Activated CD4-positive, alpha-beta T cell treated with anti-CD3 and anti-CD28 coated beads, Interleukin-2, amount 10 ng/mL, durations not matched to agents 24 days and 14 days (primary cell): ENCODE measurements around the gene KCNK18. TPM values are rescaled to one million over a fixed set of nuclear protein-coding genes. Genes with fewer than 3 reads are reported as not detected.
A peak's percentile ranks its signal among the peaks of the same experiment; 100 is the strongest.

Experiments
- DNase-seq: peaks from one replicate; pipeline ENCODE4 v3.0.0; 2022
- H3K27ac Mint-ChIP-seq: one replicate; pipeline ENCODE4 v1.8.0; 2022; ENCODE audit warnings: mild to moderate bottlenecking, mixed read lengths
- H3K27me3 Mint-ChIP-seq: one replicate; pipeline ENCODE4 v1.8.0; 2022; ENCODE audit warnings: mixed read lengths
- H3K36me3 Mint-ChIP-seq: one replicate; pipeline ENCODE4 v1.8.0; 2022; ENCODE audit warnings: low read depth, mild to moderate bottlenecking, mixed read lengths
- H3K4me1 Mint-ChIP-seq: one replicate; pipeline ENCODE4 v1.8.0; 2021; ENCODE audit warnings: mixed read lengths
- H3K4me3 Mint-ChIP-seq: one replicate; pipeline ENCODE4 v1.8.0; 2022; ENCODE audit warnings: mild to moderate bottlenecking, moderate library complexity, mixed read lengths
- H3K9me3 Mint-ChIP-seq: one replicate; pipeline ENCODE4 v1.8.0; 2021; ENCODE audit warnings: mixed read lengths
- intact Hi-C: fragments of 100-400 bp; cut with micrococcal nuclease; formaldehyde crosslinking; loops from one replicate; pipeline ENCODE4 v1.15.1; 2023
- total RNA-seq: library from RNA; stranded (reverse); gene quantifications from 2 replicates; pipeline ENCODE4 v1.2.3, GENCODE V29; 2022

Gene KCNK18
- not detected in 2 replicates for total RNA-seq

DNA sequence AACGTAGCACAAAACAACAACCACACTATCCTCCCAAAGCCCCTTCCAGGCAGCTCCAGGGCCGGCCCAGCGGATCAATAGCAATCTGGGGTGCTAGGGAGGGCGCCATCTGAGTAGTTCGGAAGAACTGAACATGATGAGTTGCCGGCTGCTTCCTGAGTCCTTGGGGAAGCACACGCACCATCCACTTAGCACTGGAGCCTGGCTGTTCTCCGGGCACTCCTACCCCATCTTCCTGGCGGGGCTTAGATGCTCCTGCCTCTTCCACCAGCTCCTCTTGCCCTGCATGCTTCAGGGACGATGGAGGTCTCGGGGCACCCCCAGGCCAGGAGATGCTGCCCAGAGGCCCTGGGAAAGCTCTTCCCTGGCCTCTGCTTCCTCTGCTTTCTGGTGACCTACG, at the start of gene KCNK18:
Gene KCNK18 (plus strand): TSS at position 301 of the 400 bp plus-strand sequence. CDS start 0 bp downstream, at position 301.
- H3K27ac Mint-ChIP-seq, result no peak within 1 kb of the TSS
- no peak within 1 kb of the TSS for H3K4me3 Mint-ChIP-seq
- no peaks in the 10 kb centered on the region for H3K4me1 Mint-ChIP-seq
- intact Hi-C loops, result no loop called here
- no peak for DNase-seq
- no peaks in the 10 kb centered on the region for H3K9me3 Mint-ChIP-seq
- H3K36me3 Mint-ChIP-seq, result no peaks in the 10 kb centered on the region
- H3K27me3 Mint-ChIP-seq, result no peaks in the 10 kb centered on the region

DNA sequence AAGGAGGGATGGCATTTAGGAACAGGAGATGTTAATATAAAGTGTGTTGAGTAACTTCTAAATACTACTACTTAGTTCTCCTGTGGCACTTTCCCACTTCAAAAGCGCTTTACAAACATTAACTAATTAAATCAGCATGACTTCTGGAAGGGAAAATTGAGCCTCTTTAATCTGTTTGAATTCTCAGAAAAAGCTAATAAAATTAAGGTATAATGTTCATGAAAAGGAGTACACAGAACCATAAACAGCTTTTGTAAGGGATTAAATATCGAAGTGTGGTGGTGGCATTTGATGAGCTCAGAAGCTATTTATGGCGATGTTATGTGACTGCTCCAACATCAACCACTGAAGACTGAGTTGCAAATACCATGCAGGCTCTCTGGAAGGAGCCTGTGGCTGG, 49.0 kb upstream of the KCNK18 start:
- Mint-ChIP-seq H3K27me3 (peaks cover 16% of the 10 kb centered on the region), H3K4me3 (no peak overlapping the region), H3K9me3 (peaks cover 3% of the 10 kb centered on the region), H3K27ac (no peak overlapping the region), H3K36me3 (no peaks in the 10 kb centered on the region), H3K4me1 (no peaks in the 10 kb centered on the region)
- intact Hi-C loops, result no loop called here
- no peak for DNase-seq

DNA sequence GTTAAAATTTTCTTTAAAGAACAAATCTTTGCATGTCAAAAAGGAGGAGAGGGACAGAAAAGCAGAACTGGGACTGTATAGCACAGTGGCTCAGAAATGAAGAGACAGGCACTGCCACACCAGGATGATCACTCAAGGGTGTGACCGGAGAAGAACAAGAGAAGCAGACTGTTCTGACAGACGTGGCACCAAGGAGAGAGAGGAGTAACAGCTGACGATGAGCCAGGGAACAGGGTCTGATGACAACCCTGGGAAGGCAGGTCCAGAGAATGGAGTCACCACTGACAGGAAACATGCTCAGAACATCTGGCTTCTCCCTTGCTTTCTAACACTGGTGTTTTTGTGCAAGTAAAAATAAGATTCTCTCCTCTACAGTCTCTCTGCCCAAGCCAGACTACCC, 44.6 kb upstream of the KCNK18 start:
- no peak for DNase-seq
- H3K27ac Mint-ChIP-seq, result no peak overlapping the region
- H3K27me3 Mint-ChIP-seq, result peaks cover 25% of the 10 kb centered on the region
- H3K4me1 Mint-ChIP-seq, result no peaks in the 10 kb centered on the region
- no peak overlapping the region for H3K4me3 Mint-ChIP-seq
- no peaks in the 10 kb centered on the region for H3K9me3 Mint-ChIP-seq
- H3K36me3 Mint-ChIP-seq, result no peaks in the 10 kb centered on the region
- intact Hi-C loops, result no loop called here

DNA sequence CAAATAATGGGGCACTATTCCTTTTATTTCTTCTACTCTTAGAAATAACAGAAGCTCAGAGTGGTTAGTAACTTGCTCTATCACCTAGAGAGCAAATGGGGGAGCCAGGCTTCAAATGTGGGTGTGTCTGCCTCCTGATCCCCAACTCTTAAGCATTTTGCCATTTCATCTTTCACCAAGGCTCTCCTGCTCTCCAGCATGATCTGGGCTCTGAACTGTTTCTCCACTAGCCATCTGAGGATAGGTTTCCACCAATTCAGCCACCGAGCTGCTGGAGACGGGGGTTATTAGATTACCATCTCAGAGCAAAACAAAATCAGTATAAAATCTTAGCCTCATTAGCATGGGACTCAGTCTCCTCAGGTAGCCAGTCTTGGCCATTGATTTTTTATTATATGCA, 39.0 kb upstream of the KCNK18 start:
- intact Hi-C loops, result no loop called here
- H3K36me3 Mint-ChIP-seq, result peaks cover 2% of the 10 kb centered on the region
- H3K27me3 Mint-ChIP-seq, result peaks cover 60% of the 10 kb centered on the region
- no peak overlapping the region for H3K27ac Mint-ChIP-seq
- peaks cover 2% of the 10 kb centered on the region for H3K4me1 Mint-ChIP-seq
- H3K4me3 Mint-ChIP-seq, result no peak overlapping the region
- no peaks in the 10 kb centered on the region for H3K9me3 Mint-ChIP-seq
- DNase-seq, result no peak

DNA sequence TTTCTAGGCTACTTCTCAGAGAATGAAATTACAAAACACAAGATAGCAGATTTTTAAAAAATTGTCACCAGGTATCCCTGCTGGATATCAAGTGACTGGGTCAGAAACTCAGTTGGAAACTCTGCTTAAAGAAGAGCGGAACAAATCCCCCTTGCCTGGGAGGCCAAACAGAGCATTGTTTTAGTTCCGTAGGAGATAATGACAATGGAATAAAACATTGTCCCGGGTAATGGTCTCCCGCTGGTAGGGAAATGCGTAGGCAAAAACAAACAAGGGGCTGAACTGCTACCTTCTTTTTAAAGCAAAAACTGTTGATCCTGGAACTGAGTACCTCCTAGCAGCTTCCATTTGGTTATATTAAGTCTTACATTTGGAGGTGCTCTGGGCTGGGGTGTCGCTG, 37.9 kb upstream of the KCNK18 start:
- Mint-ChIP-seq H3K4me1 (peaks cover 3% of the 10 kb centered on the region), H3K4me3 (no peak overlapping the region), H3K36me3 (peaks cover 2% of the 10 kb centered on the region), H3K27ac (no peak overlapping the region), H3K27me3 (peaks cover 64% of the 10 kb centered on the region), H3K9me3 (no peaks in the 10 kb centered on the region)
- no peak for DNase-seq
- intact Hi-C loops, result no loop called here

DNA sequence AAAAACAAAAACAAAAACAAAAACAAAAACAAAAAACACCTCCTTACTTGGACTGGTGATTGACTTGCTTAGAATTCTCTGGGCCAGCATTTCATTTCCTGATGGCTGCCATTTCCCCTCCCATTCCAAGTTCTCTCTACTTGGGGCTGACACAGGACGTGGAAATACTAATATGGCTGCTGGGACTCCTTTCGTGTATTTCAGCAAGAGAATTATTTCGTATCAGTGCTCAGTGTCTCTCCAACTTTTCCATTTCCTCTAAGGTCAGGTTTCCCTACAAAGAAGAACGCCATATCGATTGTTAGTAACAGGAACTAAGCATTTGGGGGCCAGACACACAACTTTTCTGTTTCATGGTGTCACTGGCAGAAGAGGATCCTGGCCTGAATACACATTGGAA, 36.7 kb upstream of the KCNK18 start:
- Mint-ChIP-seq H3K27me3 (peaks cover 70% of the 10 kb centered on the region), H3K27ac (no peak overlapping the region), H3K9me3 (no peaks in the 10 kb centered on the region), H3K4me3 (no peak overlapping the region), H3K36me3 (peaks cover 5% of the 10 kb centered on the region), H3K4me1 (peaks cover 5% of the 10 kb centered on the region)
- intact Hi-C loops, result loop anchor here (10.0 kb wide), 1 partner anchor 886 kb away; the partner anchor contains the start of gene GFRA1
- no peak for DNase-seq

DNA sequence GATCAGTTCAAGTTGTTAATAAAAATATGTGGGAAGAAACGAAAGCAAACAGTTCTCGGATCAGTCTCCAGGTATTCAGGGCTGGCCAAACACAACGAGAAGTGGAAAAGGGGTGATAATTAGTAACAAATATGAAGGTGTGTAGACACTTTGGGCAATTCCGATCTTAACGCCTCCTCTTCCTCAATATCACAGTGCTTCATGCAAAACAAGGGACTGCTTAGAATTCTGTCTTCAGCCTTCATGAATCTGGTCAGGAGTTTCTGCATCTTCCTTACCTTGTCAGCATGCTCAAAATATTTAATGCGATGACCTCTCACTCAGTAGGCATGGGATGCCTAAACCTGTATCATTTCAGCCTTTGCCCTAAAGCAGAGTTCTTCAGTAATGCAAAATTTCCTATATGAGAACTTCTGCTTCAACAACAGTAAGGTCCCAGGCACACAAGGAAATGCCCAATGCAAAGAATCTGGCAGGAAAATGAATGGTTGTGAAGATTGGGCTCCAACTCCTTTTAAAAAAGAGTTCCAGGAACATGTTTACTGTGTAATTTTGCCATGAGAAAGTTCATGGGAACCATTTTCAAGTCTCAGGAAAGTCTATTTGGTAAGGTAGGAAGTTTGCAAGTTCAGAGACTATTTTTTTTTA, 35.8 kb upstream of the KCNK18 start:
- H3K4me3 Mint-ChIP-seq, result no peak overlapping the region
- peaks cover 5% of the 10 kb centered on the region for H3K36me3 Mint-ChIP-seq
- peaks cover 5% of the 10 kb centered on the region for H3K4me1 Mint-ChIP-seq
- peaks cover 76% of the 10 kb centered on the region for H3K27me3 Mint-ChIP-seq
- intact Hi-C loops, result loop anchor here (10.0 kb wide), 1 partner anchor 887 kb away; the partner anchor contains the start of gene GFRA1
- H3K27ac Mint-ChIP-seq, result no peak overlapping the region
- DNase-seq, result no peak
- H3K9me3 Mint-ChIP-seq, result no peaks in the 10 kb centered on the region

DNA sequence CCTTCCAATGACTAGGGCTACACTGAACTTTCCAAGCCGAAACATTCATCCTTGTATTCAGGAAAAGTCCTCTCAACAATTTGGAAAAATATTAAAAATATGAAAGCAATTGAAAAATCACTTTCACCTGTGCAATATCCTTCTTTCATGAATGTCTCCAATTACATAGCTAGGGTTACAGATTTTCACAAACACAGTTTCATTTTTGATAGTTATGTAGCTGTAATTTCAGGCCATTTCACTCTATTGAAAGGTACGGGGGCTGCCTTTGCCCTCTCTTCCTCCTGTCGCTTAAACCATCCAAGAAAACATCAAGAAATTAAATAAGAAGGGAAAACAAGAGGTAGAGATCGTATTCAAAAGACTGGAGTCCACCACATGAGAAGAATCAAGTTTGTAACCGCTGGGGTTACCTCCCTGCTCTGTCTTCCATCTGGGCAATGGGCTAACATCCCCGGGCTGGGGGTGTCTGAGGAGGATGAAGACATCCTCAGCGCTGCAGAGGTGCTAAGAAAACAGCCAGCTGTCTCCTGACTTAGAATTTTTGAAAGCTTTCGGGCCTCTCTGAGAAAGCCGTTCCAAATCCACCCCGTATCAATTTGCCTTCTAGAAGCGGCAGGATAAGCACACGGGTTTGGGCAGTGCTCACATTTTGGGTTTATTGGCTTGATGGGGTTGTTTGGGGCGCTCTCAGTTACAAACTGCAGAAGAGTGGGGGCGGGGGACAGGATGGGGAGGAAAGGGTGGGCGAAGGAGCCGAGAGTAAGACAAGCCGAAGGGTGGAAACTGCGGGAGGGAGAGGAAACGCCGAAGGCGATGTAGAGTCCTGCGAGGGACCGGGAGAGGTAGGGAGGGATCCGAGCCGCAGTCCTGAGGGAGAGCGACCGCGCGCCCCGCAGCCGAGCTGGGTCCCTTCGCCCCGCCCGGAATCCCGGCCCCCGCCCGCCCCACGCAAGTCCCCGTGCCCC, 34.9 kb upstream of the KCNK18 start:
- intact Hi-C loops, result loop anchor here (10.0 kb wide), 1 partner anchor 888 kb away; the partner anchor contains the start of gene GFRA1
- Mint-ChIP-seq H3K36me3 (peaks cover 5% of the 10 kb centered on the region), H3K4me1 (peaks cover 7% of the 10 kb centered on the region), H3K4me3 (no peak overlapping the region), H3K9me3 (no peaks in the 10 kb centered on the region), H3K27me3 (peaks cover 81% of the 10 kb centered on the region), H3K27ac (peak overlapping the region; percentile 29)
- no peak for DNase-seq

DNA sequence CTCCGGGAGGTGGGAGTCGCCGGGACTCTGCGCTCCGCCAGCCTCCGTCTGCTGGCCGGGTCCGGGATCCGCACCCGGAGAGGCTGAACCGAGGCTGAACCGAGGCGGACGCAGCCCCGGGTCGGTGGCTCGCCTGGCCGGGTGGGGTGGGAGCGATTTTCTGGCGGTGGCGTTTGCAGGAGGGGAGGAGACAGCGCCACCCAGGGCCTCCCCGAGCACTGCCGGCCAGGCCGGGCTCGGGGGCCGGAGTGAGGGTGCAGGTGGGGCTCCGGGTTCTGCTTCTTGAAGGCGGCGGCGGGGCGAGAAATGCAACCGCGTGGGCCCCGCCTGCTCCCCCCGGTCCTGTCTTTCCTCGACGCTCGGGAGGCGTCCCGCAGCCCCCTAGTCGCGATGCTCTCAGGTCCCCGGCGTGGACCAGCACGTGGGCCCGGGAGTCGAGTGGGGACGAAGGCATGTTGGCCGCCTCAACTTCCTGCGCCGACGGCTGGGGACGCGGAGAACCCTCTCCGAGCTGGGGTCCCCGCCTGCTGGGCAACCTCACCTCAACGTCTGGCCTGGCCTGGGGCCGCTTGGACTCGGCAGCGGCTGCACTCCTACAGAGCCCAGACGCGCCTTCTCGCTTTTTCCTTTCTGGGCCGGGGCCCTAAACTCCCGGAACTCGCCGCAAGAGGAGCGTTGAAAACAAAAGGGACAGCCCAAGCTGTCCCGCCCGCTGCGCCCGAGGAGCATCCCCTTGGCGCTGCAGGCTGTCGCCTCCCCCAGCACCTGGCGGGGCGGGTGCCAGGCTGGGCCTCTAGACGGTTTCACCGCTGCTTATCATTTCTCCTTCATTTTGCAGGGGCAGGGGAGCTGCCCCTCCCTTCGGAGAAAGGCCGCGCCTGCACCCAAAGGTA, 34.0 kb upstream of the KCNK18 start:
- no peak overlapping the region for H3K4me3 Mint-ChIP-seq
- H3K27ac Mint-ChIP-seq, result no peak overlapping the region
- intact Hi-C loops, result loop anchor here (10.0 kb wide), 1 partner anchor 889 kb away; the partner anchor contains the start of gene GFRA1
- no peaks in the 10 kb centered on the region for H3K9me3 Mint-ChIP-seq
- no peak for DNase-seq
- peaks cover 80% of the 10 kb centered on the region for H3K27me3 Mint-ChIP-seq
- peaks cover 7% of the 10 kb centered on the region for H3K4me1 Mint-ChIP-seq
- peaks cover 5% of the 10 kb centered on the region for H3K36me3 Mint-ChIP-seq

DNA sequence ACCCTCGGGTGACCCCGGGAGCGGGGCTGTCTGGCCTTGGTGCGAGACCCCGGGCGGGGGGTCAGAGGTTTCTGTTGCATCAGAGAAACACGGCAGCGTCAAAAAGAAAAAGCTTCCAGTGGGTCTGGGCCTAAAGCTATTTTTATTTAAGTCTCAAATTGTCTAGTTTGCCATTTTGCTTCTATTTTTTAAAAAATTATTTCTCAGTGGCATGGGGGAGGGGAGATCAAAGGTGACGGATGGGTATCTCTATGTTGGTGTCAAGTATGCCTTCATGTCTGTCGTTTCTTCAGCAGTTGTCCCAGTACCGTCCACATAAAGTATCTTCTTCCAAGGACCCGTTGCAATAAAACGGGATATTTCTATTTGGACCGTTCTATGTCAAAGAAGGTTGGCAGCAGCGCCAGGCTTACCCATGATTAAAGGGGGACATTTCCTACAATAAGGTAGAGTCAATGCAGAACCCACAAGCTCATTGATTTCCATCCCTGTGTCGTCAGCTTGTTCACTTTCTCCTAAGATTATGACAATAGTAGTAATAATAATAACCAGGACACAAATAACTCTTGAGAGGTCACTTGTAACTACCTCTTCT, 33.2 kb upstream of the KCNK18 start:
- Mint-ChIP-seq H3K27me3 (peaks cover 80% of the 10 kb centered on the region), H3K4me3 (no peak overlapping the region), H3K36me3 (peaks cover 5% of the 10 kb centered on the region), H3K27ac (peak overlapping the region; percentile 15), H3K9me3 (no peaks in the 10 kb centered on the region), H3K4me1 (peaks cover 7% of the 10 kb centered on the region)
- no peak for DNase-seq
- intact Hi-C loops, result loop anchor here (2.0 to 10.0 kb wide), 2 partner anchors 31 to 889 kb away; partner anchors contain the start of gene GFRA1

DNA sequence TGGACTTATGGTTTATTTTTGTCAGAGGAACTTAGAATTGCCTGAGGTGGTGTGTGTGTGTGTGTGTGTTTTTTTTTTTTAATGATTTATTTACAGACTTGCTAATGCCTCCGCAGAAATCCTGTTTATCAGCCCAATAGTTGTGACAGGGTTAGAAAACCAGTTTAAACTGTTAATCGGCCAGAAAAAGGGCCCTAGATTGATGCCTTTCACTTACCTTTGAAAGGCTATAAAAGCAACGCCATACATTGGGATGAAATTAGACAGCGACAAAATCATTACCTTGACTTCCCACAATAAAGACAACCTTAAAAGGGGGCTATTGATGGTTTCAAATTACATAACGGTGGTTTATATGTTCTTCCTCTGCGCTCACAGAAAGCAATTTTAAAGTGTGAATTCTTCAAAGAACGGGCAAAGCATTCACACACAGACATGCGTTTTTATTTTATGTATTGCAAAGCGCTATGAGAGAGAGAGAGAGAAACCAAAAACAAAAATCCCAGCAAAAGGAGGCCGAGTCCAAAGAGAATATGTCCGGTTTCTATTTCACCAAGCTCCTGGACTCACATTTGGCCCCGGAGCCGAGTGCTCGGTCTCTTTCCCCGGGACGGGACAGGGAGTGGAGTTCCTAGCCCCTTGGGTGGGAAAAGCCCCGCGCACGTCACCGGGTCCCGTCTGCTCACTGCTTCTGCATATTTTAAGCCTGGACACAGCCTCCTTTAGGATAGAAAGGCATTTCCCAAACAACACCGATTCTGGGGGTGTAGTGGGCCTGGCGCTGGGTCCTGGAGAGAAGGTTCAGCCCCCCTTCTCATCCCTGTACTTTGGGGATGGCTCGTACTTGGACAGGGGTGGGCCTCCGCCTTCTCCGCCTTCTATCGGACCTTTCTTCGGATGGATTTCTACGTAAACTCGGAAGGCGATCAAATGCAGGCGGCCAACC, 32.4 kb upstream of the KCNK18 start:
- peak overlapping the region; percentile 36 for H3K27ac Mint-ChIP-seq
- H3K27me3 Mint-ChIP-seq, result peaks cover 80% of the 10 kb centered on the region
- intact Hi-C loops, result loop anchor here (2.0 to 10.0 kb wide), 4 partner anchors 32 to 890 kb away; partner anchors contain the start of gene GFRA1
- DNase-seq, result no peak
- peaks cover 5% of the 10 kb centered on the region for H3K36me3 Mint-ChIP-seq
- H3K9me3 Mint-ChIP-seq, result no peaks in the 10 kb centered on the region
- peaks cover 10% of the 10 kb centered on the region for H3K4me1 Mint-ChIP-seq
- H3K4me3 Mint-ChIP-seq, result no peak overlapping the region
